ENCODE measurements around the gene DTNBP1.
"Not testable (repeated sequence)": the region's sequence is repeated elsewhere in the genome, so short reads cannot be mapped to it uniquely, and the experiment has no call there.

Gene DTNBP1

DNA sequence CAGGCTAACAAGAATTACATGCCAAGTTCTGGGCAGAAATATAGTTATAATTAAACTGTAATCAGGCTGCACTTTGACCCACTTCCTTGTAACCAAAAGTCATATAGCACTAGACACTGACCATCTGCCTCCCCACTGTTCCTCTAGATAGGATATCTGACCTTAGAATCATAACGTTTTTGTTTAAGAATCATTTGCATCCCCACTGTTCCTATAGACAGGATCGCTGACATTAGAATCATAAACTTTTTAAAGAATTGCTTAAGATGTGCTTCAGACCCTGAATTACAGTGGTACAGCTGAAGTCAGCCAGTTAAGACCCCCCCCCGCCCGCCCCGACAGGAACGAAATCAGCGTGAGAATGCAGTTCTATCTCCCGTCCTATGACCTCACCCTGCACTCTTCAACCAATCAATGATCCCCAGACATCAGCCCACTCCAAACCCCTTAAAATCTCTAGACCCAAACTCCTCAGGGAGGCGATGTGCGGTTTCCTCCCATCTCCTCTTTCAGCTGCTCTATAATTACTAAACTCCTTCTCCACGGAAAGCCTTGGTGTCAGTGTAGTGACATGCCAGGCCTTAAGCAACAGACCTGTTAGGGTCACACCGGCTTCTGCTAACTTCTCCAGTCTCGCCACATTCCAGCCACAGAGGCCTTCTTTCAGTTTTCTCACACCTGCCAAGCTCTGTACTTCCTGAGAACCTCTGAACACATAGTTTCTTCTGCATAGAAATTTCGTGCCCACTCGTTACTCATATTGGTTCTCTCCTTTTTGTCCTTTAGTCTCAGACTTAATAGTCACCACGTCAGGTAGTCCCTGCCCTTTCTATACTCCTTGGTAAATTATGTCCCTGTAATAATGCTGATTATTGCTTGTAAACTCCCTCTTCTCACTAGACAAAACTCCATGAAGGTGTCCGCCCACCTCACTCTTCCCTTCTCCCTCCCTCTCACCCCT lies 93.5 kb downstream of the DTNBP1 start:
- in situ Hi-C loops (cut with MboI; ENCODE audit: low sequenced_read_pairs), result no loop called here

GRCh38 chr6:15562977-15563376 lies 99.9 kb downstream of the DTNBP1 start:
- in situ Hi-C loops (cut with MboI; ENCODE audit: low sequenced_read_pairs), result no loop called here

- in situ Hi-C loops (cut with MboI; ENCODE audit: low sequenced_read_pairs), result no loop called here
Observed at GRCh38 chr6:15561447-15562199, 101.2 kb downstream of the DTNBP1 start.

- in situ Hi-C loops (cut with MboI; ENCODE audit: low sequenced_read_pairs), result no loop called here
Observed at GRCh38 chr6:15560713-15561112, 102.1 kb downstream of the DTNBP1 start.

- in situ Hi-C loops (cut with MboI; ENCODE audit: low sequenced_read_pairs), result no loop called here
Observed at GRCh38 chr6:15557174-15557573, 105.7 kb downstream of the DTNBP1 start.

GRCh38 chr6:15556711-15557110 lies 106.1 kb downstream of the DTNBP1 start:
- in situ Hi-C loops (cut with MboI; ENCODE audit: low sequenced_read_pairs), result no loop called here

GRCh38 chr6:15555101-15556038 lies 107.5 kb downstream of the DTNBP1 start:
- in situ Hi-C loops (cut with MboI; ENCODE audit: low sequenced_read_pairs), result no loop called here

GRCh38 chr6:15554728-15555100 lies 108.1 kb downstream of the DTNBP1 start:
- in situ Hi-C loops (cut with MboI; ENCODE audit: low sequenced_read_pairs), result no loop called here

DNA sequence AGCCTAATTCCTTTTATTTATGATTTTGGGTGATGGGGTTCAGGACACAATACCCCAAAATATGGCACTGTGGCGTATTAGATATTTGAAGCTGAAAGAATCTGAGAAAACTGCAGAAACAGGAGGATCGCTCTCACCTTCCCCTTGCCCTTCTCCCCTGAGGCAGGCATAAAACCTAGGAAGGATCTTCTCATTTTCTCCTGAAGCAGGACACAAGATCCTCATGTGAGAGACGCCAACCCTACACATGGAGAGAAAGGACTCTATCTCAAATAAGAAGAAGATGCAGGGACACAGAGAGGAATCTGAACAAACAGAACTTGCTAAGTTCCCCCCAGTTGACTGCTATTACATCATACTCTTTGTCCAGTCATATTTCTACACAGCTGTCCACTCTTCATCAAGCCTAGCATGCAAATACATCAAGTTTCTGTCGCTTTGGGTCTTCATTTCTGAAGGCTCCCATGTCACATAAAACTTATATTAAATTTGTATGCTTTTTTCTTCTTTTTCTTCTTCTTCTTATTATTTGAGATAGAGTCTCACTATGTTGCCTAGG lies 109.0 kb downstream of the DTNBP1 start:
- in situ Hi-C loops (cut with MboI; ENCODE audit: low sequenced_read_pairs), result no loop called here

- in situ Hi-C loops (cut with MboI; ENCODE audit: low sequenced_read_pairs), result no loop called here
Observed at GRCh38 chr6:15553031-15553430, 109.8 kb downstream of the DTNBP1 start.

DNA sequence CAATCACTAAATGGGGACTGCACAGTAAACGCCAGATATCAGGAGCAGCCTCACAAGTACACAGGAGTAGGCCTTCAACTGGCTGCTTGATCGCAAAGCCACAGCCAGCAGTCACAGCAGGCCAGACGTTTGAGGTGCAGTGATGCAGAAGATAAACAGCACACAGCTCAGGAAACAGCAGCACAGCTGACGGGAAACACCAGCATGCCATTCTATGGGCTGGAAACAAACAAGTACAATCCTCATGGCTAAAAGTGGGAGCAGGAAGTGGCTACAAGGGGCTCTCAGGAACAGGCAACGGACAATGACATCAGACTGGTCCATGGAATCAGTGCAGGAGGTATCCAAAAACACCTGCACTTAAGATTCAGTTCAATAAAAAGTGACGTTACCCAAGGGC lies 111.0 kb downstream of the DTNBP1 start:
- in situ Hi-C loops (cut with MboI; ENCODE audit: low sequenced_read_pairs), result no loop called here

DNA sequence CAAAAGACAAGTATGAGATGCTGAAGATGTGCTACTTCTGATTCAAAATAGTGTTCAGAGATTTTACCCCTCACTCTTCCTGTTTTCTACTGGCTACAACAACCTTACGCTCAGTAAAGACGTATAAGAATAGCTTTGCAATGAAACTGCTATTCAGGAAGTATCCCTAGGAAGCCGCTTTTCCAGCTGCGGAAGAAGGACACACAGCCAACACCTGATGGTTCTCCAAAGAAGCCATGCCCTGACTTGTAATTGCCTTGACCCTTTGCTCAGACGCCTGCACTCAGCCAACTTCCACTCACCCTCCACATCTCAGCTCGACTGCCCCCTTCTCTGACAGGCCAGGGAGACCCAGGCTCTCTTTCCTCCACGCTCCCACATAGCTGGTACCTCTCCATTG lies 111.6 kb downstream of the DTNBP1 start:
- in situ Hi-C loops (cut with MboI; ENCODE audit: low sequenced_read_pairs), result no loop called here

- in situ Hi-C loops (cut with MboI; ENCODE audit: low sequenced_read_pairs), result no loop called here
Observed at GRCh38 chr6:15550546-15551123, 112.2 kb downstream of the DTNBP1 start.

GRCh38 chr6:15549371-15549770 lies 113.5 kb downstream of the DTNBP1 start:
- in situ Hi-C loops (cut with MboI; ENCODE audit: low sequenced_read_pairs), result no loop called here

- in situ Hi-C loops (cut with MboI; ENCODE audit: low sequenced_read_pairs), result no loop called here
Observed at GRCh38 chr6:15547400-15547799, 115.4 kb downstream of the DTNBP1 start.

GRCh38 chr6:15546591-15546990 lies 116.2 kb downstream of the DTNBP1 start:
- in situ Hi-C loops (cut with MboI; ENCODE audit: low sequenced_read_pairs), result no loop called here

- in situ Hi-C loops (cut with MboI; ENCODE audit: low sequenced_read_pairs), result no loop called here
Observed at GRCh38 chr6:15544321-15544900, 118.4 kb downstream of the DTNBP1 start.

DNA sequence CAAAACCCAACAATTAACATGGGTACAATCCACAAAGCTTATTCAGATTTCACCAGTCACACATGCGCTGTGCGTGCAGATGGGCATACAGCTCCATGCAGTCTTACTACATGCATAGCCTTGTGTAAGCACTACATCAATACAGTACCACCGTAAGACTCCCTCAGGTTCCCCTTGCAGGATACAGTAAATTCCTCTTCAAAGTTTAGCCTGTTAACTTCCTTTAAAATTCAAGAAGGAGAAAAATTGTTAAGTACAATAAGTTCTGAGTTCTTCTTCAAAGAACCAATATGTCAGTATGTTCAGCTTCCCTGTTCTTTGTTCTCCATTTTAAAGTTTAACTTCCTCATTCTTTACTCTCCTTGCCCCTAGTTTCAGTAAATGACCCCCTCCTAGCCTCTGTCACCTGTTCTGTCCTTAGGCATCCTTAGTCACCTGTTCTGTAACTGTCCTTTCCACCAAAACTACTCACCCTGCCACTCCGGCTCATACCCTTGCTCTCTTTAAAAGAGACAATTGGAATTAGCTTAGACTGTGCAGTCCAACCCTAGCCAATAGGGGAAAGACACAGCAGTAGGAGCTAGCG lies 119.4 kb downstream of the DTNBP1 start:
- in situ Hi-C loops (cut with MboI; ENCODE audit: low sequenced_read_pairs), result not testable (repeated sequence)

GRCh38 chr6:15539722-15540270 lies 123.0 kb downstream of the DTNBP1 start:
- in situ Hi-C loops (cut with MboI; ENCODE audit: low sequenced_read_pairs), result no loop called here

Measured in HL-60/S4 treated with phorbol 12-myristate 13-acetate at 8.2 ng/mL for 4 days and 3 days (cell line).